ENCODE results near the gene RNF212B. TPM values are rescaled to one million over a fixed set of nuclear protein-coding genes. Genes with fewer than 3 reads are reported as not detected.

Gene RNF212B
- total and polyA plus RNA-seq, 2 of the 13 experiments (the other 11 are each of a cell fraction or from before 2014, with no cell fraction given), result 0.05 TPM; not detected in 1

- TF ChIP-seq ZNF331 (CRISPR knock-in tag; IDR thresholded peaks at IDR 0.05), result peak; percentile 95
- peak; percentile 92 for TF ChIP-seq CTCF (CRISPR knock-in tag; IDR thresholded peaks at IDR 0.05)
- TF ChIP-seq ZBTB38 (CRISPR knock-in tag; IDR thresholded peaks at IDR 0.05), result peak; percentile 29; the same call in 1 of the 2 replicates
- TF ChIP-seq IRF9 (CRISPR knock-in tag; IDR thresholded peaks at IDR 0.05; ENCODE audit: borderline replicate concordance), result 0 out of 2 replicates have a peak, but pooled peaks have one; percentile 71
- peak; percentile 93; the same call in 1 of the 2 replicates for TF ChIP-seq MAFF (IDR thresholded peaks at IDR 0.05; ENCODE audit: low read depth, low read length)
- peak; percentile 64 for TF ChIP-seq CHD2 (IDR thresholded peaks at IDR 0.05; ENCODE audit: low read depth, low read length)
- TF ChIP-seq MXD3 (CRISPR knock-in tag; IDR thresholded peaks at IDR 0.05), result peak; percentile 57
- TF ChIP-seq GATAD1 (CRISPR knock-in tag; IDR thresholded peaks at IDR 0.05), result peak; percentile 77
- TF ChIP-seq ZNF83 (CRISPR knock-in tag; IDR thresholded peaks at IDR 0.05; ENCODE audit: borderline replicate concordance), result peak; percentile 51; the same call in 1 of the 2 replicates
- TF ChIP-seq HOXD1 (CRISPR knock-in tag; IDR thresholded peaks at IDR 0.05), result peak; percentile 22; the same call in 1 of the 2 replicates
- peak; percentile 73 for TF ChIP-seq RFX5 (IDR thresholded peaks at IDR 0.05; ENCODE audit: low read depth, low read length)
- TF ChIP-seq NFYC (CRISPR knock-in tag; IDR thresholded peaks at IDR 0.05), result peak; percentile 82
- TF ChIP-seq PRDM10 (CRISPR knock-in tag; IDR thresholded peaks at IDR 0.05; ENCODE audit: low read depth), result peak; percentile 68
- no peak for TF ChIP-seq ZNF382 (CRISPR knock-in tag; IDR thresholded peaks at IDR 0.05; ENCODE audit: borderline replicate concordance)
- peak; percentile 91 for TF ChIP-seq LRRFIP1 (CRISPR knock-in tag; conservative IDR thresholded peaks at IDR 0.05)
- peak; percentile 88 for TF ChIP-seq NFYB (CRISPR knock-in tag; IDR thresholded peaks at IDR 0.05)
- peak; percentile 70; the same call in 1 of the 2 replicates for TF ChIP-seq DR1 (CRISPR knock-in tag; IDR thresholded peaks at IDR 0.05)
- no peak for TF ChIP-seq ZNF589 (CRISPR knock-in tag; conservative IDR thresholded peaks at IDR 0.05)
- TF ChIP-seq NCOA2 (CRISPR knock-in tag; IDR thresholded peaks at IDR 0.05), result peak; percentile 77
- TF ChIP-seq ZNF607 (CRISPR knock-in tag; IDR thresholded peaks at IDR 0.05; ENCODE audit: borderline replicate concordance), result no peak
Observed at GRCh38 chr14:23301288-23301968, 63.7 kb downstream of the RNF212B start (continued).

Measured in HepG2 (cell line).